HG02981 (cell line): ENCODE measurements around the gene POLR1A.

ENCODE experiments used
- ATAC-seq: cut with Tn5 transposase; IDR thresholded peaks from one replicate; pipeline ENCODE4 v1.9.1; 2021; ENCODE audit warnings: mild to moderate bottlenecking, moderate library complexity; ENCODE audit not compliant: unreplicated experiment

POLR1A gene

DNA sequence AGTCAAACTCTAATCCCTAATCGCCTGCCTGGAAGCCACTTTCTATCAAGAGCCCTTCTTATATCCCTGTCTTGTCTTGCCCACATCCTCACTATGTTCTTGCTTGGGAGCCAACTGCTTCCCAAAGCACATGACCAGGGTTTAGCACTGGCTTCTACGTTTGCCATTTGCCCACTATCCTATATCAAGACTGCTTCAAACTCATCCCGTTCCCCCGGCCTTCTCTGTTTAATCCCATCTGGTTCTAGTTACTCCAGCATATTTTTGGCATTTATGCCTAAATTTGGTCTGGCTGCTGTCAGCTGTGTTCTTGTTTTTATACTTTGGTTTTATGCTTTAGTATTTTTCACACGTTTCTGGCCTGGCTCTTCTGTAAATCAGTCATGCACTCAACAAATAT, 40.2 kb downstream of the POLR1A start:
- ATAC-seq, result no peak

DNA sequence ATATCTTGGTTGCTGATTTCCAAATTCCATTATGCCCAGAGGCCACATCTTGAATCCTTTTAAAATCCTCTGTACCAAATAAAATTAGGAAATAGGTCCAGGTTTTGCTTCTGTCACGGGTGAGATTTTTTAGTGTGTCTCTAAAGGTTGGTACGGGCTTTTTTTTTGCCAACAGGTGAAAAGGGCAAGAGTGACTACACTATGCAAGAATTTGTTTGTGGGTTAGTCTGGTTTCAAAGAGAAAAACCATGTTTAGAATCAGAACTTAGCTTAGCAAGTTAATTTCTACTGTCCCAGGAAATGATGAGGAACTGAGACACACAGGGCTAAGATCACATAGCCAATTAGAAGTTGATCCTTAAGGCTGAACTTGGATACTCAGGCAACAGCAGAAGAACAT, 41.7 kb downstream of the POLR1A start:
- ATAC-seq, result no peak

GRCh38 chr2:86062043-86062442, 43.6 kb downstream of the POLR1A start:
- ATAC-seq, result no peak

DNA sequence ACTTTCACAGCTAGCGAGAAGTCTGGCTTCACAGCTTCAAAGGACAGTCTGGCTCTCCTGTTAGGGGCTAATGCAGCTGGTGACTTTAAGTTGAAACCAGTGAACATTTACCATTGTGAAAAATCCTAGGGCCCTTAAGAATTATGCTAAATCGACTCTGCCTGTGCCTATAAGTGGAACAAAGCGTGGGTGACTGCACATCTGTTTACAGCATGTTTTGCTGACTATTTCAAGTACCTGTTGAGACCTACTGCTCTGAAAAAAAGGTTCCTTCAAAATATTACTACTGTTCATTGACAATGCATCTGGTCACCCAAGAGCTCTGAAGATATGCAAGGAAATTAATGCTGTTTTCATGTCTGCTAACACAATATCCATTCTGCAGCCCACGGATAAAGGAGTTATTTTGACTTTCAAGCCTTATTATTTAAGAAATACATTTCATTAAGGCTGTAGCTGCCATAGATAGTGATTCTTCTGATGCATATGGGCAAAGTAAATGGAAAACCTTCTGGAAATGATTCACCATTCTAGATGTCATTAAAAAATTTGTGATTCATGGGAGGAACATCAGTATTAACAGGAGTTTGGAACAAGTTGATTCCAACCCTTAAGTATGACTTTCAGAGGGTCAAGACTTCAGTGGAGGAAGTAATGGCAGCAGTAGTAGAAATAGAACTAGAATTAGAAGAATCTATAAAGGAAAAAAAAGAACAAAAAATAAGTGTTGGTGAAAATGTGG, 48.9 kb downstream of the POLR1A start:
- ATAC-seq, result no peak

DNA sequence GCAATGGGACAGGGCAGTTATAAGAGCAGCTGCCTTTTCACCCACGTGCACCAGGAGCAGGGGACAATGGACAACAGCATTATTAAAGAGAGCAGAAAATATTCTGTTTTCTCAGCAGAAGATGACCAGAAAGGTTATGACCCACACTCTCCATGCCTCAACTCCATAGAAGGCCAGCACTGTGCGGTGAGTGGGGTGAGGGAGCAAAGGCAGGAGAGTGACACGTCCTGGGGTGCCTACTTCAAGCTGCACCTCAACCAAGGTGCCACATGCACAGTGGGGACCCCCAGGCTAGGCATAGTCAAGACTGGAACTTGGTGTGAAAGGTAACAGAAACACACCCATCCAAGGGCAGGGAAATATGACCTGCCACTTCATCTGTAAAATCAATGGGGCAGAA, 50.4 kb downstream of the POLR1A start:
- ATAC-seq, result no peak

- no peak for ATAC-seq
Observed at GRCh38 chr2:86054535-86055082, 51.1 kb downstream of the POLR1A start.

DNA sequence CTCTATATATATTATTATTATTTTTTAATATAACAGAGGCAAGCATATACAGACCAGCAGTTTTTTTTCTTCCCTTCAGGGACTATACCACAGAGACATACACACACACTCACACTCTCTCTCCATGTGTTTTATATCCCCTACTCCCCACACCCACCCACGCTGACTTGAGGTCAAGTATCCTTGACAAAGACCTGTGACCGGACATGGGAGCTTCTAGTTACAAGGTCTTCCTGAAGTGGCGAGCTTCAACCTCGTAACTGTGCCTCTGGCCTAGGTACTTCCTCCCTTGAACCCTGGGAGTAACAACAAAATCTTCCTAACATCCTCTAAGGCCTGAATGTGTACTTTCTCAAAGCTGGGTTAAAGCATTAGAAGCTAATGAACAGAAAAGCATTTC, 52.5 kb downstream of the POLR1A start:
- no peak for ATAC-seq

GRCh38 chr2:86052676-86053075, 53.0 kb downstream of the POLR1A start:
- no peak for ATAC-seq

- ATAC-seq, result no peak
Observed at GRCh38 chr2:86052265-86052664, 53.4 kb downstream of the POLR1A start.

DNA sequence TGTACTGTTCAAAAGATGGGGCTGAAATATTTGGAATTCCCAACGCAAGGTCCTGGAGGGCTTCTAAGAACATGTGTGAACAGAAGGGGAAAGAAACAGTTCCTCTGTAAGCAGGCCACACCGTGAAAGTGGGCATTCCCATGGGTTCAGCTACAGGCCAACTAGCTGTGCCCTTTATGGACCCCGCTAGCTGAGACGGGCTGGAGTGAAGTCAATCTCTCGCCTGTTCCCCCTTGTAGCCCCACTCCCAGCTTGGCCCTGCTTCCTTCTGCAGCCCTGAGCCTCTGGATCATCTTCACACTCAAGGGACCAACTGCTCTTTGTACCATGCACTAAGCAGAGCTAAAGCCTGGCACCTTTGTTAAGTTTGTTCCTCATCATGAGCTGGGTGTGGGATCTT, 55.4 kb downstream of the POLR1A start:
- ATAC-seq, result no peak

DNA sequence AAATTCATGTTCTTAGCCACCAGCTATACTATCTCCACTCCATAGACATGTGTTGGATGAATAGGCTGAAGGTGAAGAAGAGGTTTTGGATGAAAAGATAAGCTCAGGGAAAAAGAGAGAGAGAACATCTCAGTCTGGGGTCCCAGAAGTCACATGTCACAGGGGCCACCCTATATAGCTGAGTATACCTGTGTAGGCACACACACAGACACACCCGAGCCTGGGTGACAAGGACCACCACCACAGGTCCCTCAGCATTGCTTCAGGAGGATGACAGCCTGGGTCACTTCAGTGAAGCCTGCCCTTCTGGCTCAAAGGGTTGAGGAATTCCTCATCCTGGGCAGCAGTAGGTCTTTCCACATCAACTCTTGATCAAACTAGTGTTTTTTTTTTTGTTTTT, 56.2 kb downstream of the POLR1A start:
- ATAC-seq, result no peak

DNA sequence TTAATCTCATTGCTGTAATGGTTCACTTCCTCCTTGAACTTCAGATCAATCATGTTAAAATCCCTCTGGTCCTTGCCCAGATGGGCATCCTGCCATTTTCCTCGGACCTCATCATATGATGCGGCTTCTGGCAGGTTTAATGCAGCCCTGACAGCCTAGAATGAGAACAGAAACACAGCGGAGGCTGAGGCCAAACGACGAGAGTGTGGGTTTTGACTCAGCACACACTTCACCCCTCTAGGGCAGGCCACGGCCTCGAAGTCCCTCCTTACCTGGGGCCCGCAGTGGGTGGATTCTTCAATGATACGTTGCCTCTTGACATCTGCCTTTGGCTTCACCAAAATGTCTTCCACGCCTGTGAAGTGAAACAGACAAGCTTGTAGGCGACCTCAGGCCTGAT, 56.8 kb downstream of the POLR1A start:
- ATAC-seq, result no peak

- ATAC-seq, result no peak
Observed at GRCh38 chr2:86048383-86048701, 57.3 kb downstream of the POLR1A start.

DNA sequence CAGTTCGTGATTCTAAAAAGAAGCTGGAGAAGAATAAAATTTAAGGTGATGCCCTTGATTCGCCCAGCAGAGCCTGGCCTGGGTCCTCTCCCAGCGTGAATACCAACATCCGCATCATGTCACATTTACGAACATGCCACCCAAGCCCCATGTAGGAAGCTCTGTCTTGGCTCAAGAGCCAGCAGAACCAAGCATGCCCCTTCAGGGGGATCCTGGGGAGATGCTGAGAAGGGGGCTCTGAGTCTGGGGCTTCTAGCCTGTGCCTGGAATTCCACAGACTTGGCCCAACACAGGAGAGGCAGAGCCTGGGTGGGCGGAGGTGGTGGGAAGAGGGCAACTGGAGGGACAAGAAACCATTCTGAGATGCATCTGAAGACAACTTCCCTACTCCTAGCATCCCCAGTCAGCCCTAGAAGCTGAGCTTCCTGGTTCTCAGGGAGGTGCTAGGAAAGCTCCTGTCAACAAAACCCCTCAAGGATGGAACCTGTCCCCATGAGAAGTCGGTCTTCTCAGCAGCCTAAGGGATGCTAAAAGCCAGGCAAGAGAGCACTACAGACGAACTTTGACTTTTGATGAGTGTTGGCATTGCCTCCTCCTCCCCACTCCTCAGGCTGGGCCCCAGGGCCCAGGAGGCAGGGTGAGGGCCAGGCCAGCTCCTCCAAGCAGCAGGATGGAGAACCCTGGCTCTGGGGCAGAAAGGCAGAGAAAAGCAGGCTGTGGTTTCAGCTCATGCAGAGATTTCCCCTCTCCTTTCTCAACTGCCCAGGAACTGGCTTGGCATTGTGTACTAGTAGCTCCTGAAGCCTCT, 57.9 kb downstream of the POLR1A start:
- ATAC-seq, result no peak

GRCh38 chr2:86045541-86045940, 60.1 kb downstream of the POLR1A start:
- no peak for ATAC-seq

DNA sequence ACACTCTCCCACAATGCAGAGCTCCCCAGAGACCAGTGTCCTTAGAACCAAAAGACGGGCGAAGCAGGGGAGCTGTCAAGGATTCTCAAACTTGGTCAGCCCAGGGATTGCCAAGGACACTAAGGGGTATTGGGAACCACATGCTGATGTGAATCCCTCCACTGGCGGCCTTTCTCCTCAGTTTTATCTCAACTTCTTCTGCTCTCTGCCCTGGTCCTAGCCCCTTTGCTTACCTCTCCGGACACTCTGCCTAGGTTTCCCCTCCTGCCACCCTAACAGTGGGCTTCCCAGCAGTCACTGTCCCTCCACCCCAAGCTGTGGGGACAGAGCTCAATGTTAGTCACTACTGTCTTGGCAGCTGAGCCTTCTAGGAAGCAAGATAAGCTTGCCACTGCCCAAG, 61.1 kb downstream of the POLR1A start:
- ATAC-seq, result no peak

DNA sequence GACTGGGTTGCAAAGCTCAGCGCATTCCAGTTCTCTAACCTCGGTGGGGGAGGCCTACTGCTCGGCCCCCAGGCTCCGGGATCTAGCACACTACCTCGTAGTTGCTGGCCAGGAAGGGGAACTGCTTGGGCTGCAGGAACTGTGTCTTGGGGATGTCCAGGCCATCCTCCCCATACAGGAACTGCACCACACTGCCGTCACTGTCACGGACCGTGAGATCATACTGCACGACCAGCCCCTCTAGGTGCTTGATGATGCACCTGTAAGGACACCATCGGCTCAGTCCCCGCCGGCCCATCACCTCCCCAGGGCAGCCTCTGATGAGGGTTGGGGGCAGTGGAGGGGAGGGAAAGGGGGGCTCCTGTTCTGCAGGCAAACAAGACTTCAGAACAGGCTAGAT, 61.6 kb downstream of the POLR1A start:
- no peak for ATAC-seq

DNA sequence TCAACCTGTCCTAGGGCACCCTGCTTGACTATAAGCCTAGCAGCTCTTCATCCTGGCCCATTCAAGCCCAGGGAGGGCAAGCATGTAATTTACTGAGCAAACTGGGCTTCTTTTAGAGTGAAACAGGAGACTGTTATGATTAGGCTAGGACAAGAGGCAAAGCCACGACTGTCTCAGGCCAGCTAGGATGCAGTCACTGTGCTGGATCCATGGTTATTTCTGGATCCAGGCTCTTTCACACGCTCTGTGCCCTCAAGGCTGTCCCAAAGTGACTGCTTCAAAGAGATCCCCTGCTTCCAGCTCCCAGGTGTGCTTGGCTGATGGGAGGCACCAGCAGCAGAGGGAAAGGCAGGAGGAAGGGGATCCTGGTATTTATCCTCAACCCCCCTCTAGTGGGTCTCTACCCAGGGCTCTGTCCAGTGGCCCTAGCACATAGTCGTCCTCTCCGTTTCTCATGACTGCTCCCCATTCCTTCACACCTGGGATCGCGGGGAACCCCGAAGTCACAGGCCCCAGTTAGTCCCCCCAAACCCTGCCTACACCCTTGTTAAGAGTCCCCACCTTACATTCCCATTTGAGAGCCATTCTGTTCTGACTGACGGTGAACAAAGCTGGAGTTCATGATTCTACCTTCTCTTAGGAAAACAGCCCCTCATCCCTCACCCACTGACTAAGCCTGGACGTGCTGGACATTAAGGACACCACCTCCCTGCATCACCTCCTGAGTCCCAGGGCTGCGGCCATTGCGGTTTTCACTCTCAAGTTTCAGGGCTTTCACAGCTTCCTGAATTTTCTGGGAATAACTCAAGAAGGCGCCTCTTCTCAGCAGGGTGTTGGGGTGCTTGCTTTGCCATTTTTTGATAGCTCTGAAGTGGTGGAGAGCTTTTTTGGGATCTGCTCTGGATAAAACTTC, 63.2 kb downstream of the POLR1A start:
- no peak for ATAC-seq

GRCh38 chr2:86039963-86040655, 65.6 kb downstream of the POLR1A start:
- no peak for ATAC-seq

DNA sequence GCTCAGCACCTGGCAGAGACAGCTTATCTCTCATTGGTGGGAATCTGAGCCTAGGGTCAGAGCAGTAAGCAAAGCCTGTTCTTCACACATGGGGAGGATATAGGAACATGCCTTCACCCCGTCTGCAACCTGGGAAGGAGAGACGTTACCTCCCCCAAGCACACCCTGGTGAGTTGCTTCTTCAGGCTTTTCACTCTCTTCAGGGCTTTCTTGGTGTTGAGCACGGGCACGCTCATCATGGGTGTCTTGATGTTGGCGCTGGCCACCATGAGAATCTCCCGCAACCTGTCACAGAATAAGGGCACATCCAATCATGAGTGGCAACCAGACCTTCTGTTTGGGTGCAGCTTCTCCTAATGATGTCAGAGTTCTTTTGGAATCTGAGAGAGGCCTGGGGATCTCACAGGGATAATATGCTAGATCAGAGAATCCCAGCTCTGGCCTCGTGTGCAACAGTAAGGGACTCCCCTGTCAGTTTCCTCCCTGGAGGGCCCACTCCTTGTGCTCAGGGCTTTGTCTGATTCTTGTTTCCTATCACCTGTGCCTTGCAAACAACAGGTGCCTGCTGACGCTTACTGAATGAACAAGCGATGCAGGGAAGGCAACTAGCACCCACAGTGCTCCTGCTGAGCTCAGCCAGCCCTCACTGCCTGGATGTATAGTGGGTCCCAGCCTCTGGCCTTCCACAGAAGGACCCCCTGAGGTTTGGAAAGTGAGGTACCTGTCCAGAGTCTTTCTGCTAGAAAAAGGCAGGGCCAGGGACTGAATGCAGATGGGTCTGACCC, 66.3 kb downstream of the POLR1A start:
- ATAC-seq, result no peak
